Caco-2 (cell line): ENCODE measurements around the gene MAP4K4. TPM values are rescaled to one million over a fixed set of nuclear protein-coding genes. Genes with fewer than 3 reads are reported as not detected.

Experiments used
- BruUV-seq: library from RNA; stranded (reverse); fragments of 400-500 nt; replicated peaks from 2 replicates; lab custom pipeline; 2021; lab: Mats Ljungman, UMichigan
- CTCF ChIA-PET: fragments of 300-600 bp; sonication (Branson Sonifier 250); formaldehyde crosslinking; loops from one replicate; lab custom pipeline; 2022; ENCODE audit warnings: antibody characterized with exemption; lab: Charles Lee
- POLR2A ChIA-PET: fragments of 300-600 bp; sonication (Branson Sonifier 250); formaldehyde crosslinking; loops from one replicate; lab custom pipeline; 2022; ENCODE audit warnings: antibody characterized with exemption; lab: Charles Lee
- DNase-seq, 2 experiments: peaks; one replicate each; pipeline versions ENCODE4 v3.0.0 to v3.0.0-alpha.2; 2020 to 2022
- H3K27me3 ChIP-seq: replicated peaks from 2 replicates; pipeline ENCODE4 v1.6.0; 2011; ENCODE audit warnings: low read length; ENCODE audit not compliant: control insufficient read depth, insufficient read depth
- H3K36me3 ChIP-seq: 2 replicates; pipeline ENCODE4 v1.5.1; 2011; ENCODE audit warnings: low read length; ENCODE audit not compliant: control insufficient read depth, insufficient read depth
- H3K4me1 ChIP-seq: fragments of 250-450 bp; sonication (Bioruptor Pico); 2 replicates; pipeline ENCODE4 v1.5.1; 2020; ENCODE audit warnings: mild to moderate bottlenecking
- H3K4me3 ChIP-seq: 2 replicates; pipeline ENCODE4 v1.5.1; 2011; ENCODE audit warnings: low read depth, mild to moderate bottlenecking, control low read depth, low read length
- H3K9me3 ChIP-seq: fragments of 250-450 bp; sonication (Bioruptor Pico); 2 replicates; pipeline ENCODE4 v1.5.1; 2020; ENCODE audit warnings: mild to moderate bottlenecking, moderate library complexity
- H3K27ac Mint-ChIP-seq: one replicate; pipeline ENCODE4 v1.8.0; 2022; ENCODE audit warnings: mixed read lengths; ENCODE audit not compliant: unreplicated experiment
- H3K27me3 Mint-ChIP-seq: one replicate; pipeline ENCODE4 v1.8.0; 2022; ENCODE audit warnings: mixed read lengths; ENCODE audit not compliant: insufficient read depth, unreplicated experiment
- H3K36me3 Mint-ChIP-seq: one replicate; pipeline ENCODE4 v1.8.0; 2022; ENCODE audit warnings: mild to moderate bottlenecking, mixed read lengths; ENCODE audit not compliant: insufficient read depth, unreplicated experiment
- H3K4me1 Mint-ChIP-seq: one replicate; pipeline ENCODE4 v1.8.0; 2022; ENCODE audit warnings: low read depth, mixed read lengths; ENCODE audit not compliant: unreplicated experiment
- H3K4me3 Mint-ChIP-seq: one replicate; pipeline ENCODE4 v1.8.0; 2022; ENCODE audit warnings: mild to moderate bottlenecking, moderate library complexity, mixed read lengths; ENCODE audit not compliant: unreplicated experiment
- H3K9me3 Mint-ChIP-seq: one replicate; pipeline ENCODE4 v1.8.0; 2022; ENCODE audit warnings: mixed read lengths; ENCODE audit not compliant: unreplicated experiment
- intact Hi-C: fragments of 100-400 bp; cut with micrococcal nuclease; formaldehyde crosslinking; loops from one replicate; pipeline ENCODE4 v1.10.0; 2022; ENCODE audit not compliant: unreplicated experiment
- total RNA-seq: library from RNA; stranded (reverse); gene quantifications from 2 replicates; pipeline ENCODE4 v1.2.3, GENCODE V29; 2022
- TF ChIP-seq, protein P1 (sequence below), 2 experiments: fragments of 200-600 bp in 1 of 2; IDR thresholded peaks; 1 replicate in 1 of 2; 2 replicates in 1 of 2; pipeline versions ENCODE4 v1.5.1 to v1.8.0; 2011 to 2022; ENCODE audit warnings: antibody characterized with exemption in 1 of 2, control low read depth in 1 of 2, inconsistent platforms in 1 of 2, low read depth in 1 of 2, low read length in 1 of 2, mild to moderate bottlenecking in 1 of 2, moderate library complexity in 1 of 2; ENCODE audit not compliant: insufficient read depth in 1 of 2, severe bottlenecking in 1 of 2, unreplicated experiment in 1 of 2

The MAP4K4 gene
- total RNA-seq, 1 experiment from 2014 or later = 257 TPM

DNA sequence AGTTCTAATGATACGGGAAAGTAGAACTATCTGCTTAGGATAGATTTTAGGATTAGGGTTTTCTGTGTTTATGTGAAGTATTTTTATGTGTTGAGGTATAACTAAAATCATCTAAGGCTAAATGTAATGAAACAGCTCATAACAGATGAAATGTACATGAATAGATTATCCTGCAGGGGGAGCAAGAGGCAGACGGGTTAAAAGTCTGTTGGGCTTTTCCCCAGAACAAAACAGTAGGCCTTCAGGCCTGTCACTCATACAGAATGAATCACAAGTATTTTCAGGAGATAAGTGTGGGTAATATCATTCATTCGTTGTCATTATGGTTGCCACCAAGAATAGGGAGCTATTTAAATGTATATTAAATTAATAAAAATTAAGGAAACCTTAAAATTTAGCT is 186.4 kb downstream of the MAP4K4 start:
- no peaks in the 10 kb centered on the region for H3K27me3 Mint-ChIP-seq
- H3K36me3 ChIP-seq = peaks cover 3% of the 10 kb centered on the region; the same call in 1 of the 2 replicates
- H3K4me1 ChIP-seq = no peaks in the 10 kb centered on the region
- CTCF ChIA-PET = interaction anchor here (0.8 to 2.1 kb wide), 12 partner anchors 8 to 495 kb away, joined by 3 to 21 read pairs (median 4); no protein-coding TSS in a partner anchor
- peak in 1 of 2 experiments; percentile 62 for DNase-seq
- no peaks in the 10 kb centered on the region for H3K9me3 Mint-ChIP-seq
- peaks cover 7% of the 10 kb centered on the region for H3K4me1 Mint-ChIP-seq
- TF ChIP-seq, protein P1, sequence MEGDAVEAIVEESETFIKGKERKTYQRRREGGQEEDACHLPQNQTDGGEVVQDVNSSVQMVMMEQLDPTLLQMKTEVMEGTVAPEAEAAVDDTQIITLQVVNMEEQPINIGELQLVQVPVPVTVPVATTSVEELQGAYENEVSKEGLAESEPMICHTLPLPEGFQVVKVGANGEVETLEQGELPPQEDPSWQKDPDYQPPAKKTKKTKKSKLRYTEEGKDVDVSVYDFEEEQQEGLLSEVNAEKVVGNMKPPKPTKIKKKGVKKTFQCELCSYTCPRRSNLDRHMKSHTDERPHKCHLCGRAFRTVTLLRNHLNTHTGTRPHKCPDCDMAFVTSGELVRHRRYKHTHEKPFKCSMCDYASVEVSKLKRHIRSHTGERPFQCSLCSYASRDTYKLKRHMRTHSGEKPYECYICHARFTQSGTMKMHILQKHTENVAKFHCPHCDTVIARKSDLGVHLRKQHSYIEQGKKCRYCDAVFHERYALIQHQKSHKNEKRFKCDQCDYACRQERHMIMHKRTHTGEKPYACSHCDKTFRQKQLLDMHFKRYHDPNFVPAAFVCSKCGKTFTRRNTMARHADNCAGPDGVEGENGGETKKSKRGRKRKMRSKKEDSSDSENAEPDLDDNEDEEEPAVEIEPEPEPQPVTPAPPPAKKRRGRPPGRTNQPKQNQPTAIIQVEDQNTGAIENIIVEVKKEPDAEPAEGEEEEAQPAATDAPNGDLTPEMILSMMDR (IDR thresholded peaks at IDR 0.05; ENCODE audit: insufficient read depth in 1 of 2, low read depth in 1 of 2, low read length in 1 of 2, severe bottlenecking in 1 of 2, unreplicated experiment in 1 of 2) = peak; percentile 63 to 73
- H3K27ac Mint-ChIP-seq = no peak overlapping the region
- H3K36me3 Mint-ChIP-seq = peaks cover 90% of the 10 kb centered on the region
- POLR2A ChIA-PET = no interaction called here
- no TSS peak for BruUV-seq
- no peak overlapping the region for H3K4me3 Mint-ChIP-seq
- H3K27me3 ChIP-seq = no peaks in the 10 kb centered on the region
- H3K4me3 ChIP-seq = no peak overlapping the region
- intact Hi-C loops = loop anchor here (1.0 to 5.0 kb wide), 4 partner anchors 100 to 563 kb away; no protein-coding TSS in a partner anchor
- no peaks in the 10 kb centered on the region for H3K9me3 ChIP-seq

DNA sequence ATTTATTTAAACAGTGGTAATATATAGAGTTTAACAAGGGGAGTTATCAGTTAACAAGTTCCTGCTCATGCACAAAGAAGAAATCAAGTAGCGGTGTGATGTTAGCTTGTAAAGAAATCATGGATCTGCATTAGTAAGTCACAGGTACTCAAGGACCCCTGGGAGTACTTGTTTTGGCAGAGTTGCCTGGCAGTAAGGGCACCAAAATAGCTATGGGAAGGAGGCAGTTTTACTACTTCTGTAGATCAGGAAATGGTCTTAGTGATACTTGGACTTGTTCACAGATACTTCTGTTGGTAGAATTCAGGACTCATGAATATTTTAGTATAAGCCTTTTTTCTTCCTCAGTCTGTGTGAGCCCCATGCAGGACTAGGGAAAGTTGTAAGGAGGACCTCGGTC is 186.9 kb downstream of the MAP4K4 start:
- H3K4me3 Mint-ChIP-seq = no peak overlapping the region
- H3K27ac Mint-ChIP-seq = no peak overlapping the region
- BruUV-seq = no TSS peak
- H3K4me1 Mint-ChIP-seq = peaks cover 7% of the 10 kb centered on the region
- TF ChIP-seq, protein P1 (IDR thresholded peaks at IDR 0.05; ENCODE audit: insufficient read depth in 1 of 2, low read depth in 1 of 2, low read length in 1 of 2, severe bottlenecking in 1 of 2, unreplicated experiment in 1 of 2) = no peak
- Histone ChIP-seq H3K27me3 (no peaks in the 10 kb centered on the region), H3K9me3 (no peaks in the 10 kb centered on the region), H3K4me1 (no peaks in the 10 kb centered on the region), H3K4me3 (no peak overlapping the region), H3K36me3 (peaks cover 3% of the 10 kb centered on the region; the same call in 1 of the 2 replicates)
- peaks cover 90% of the 10 kb centered on the region for H3K36me3 Mint-ChIP-seq
- no peaks in the 10 kb centered on the region for H3K27me3 Mint-ChIP-seq
- intact Hi-C loops = loop anchor here (1.0 to 5.0 kb wide), 4 partner anchors 100 to 563 kb away; no protein-coding TSS in a partner anchor
- no peaks in the 10 kb centered on the region for H3K9me3 Mint-ChIP-seq
- CTCF ChIA-PET = interaction anchor here (1.0 to 2.1 kb wide), 8 partner anchors 9 to 356 kb away, joined by 3 to 21 read pairs (median 5); no protein-coding TSS in a partner anchor
- POLR2A ChIA-PET = no interaction called here
- no peak for DNase-seq

DNA sequence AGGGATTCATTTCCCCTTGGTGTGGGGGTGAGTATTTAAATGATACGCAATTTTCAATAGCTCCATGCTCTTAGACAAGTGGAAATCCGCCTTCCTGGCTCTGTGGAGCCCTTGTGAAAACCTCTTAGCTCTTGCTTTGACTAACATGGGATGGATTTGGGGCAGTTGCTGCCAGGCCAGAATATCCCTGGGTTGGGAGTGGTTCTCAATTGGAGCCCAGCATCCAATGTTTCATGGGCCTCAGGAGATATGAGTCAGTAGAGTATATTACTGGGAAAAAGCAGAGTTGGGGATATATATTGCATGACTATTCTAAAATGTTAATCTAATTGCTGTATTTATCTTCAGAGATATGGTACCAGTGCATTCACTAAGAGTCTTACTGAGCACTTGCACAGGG is 189.8 kb downstream of the MAP4K4 start:
- Histone ChIP-seq H3K27me3 (no peaks in the 10 kb centered on the region), H3K9me3 (no peaks in the 10 kb centered on the region), H3K4me1 (no peaks in the 10 kb centered on the region), H3K36me3 (peaks cover 4% of the 10 kb centered on the region), H3K4me3 (no peak overlapping the region)
- TF ChIP-seq, protein P1 (IDR thresholded peaks at IDR 0.05; ENCODE audit: insufficient read depth in 1 of 2, low read depth in 1 of 2, low read length in 1 of 2, severe bottlenecking in 1 of 2, unreplicated experiment in 1 of 2) = no peak
- no TSS peak for BruUV-seq
- Mint-ChIP-seq H3K27me3 (no peaks in the 10 kb centered on the region), H3K4me3 (no peak overlapping the region), H3K9me3 (no peaks in the 10 kb centered on the region), H3K36me3 (peaks cover 95% of the 10 kb centered on the region), H3K4me1 (no peaks in the 10 kb centered on the region), H3K27ac (no peak overlapping the region)
- intact Hi-C loops = no loop called here
- CTCF ChIA-PET = no interaction called here
- DNase-seq = no peak
- POLR2A ChIA-PET = no interaction called here
